GM18499 (cell line): ENCODE data around the gene ARHGAP45.

Experiments used
- ATAC-seq: cut with Tn5 transposase; IDR thresholded peaks from one replicate; pipeline ENCODE4 v1.9.1; 2021; ENCODE audit warnings: moderate number of reproducible peaks; ENCODE audit not compliant: insufficient read depth, unreplicated experiment

The ARHGAP45 gene

GRCh38 chr19:1082928-1083816 is 16.2 kb downstream of the ARHGAP45 start:
- ATAC-seq: no peak

DNA sequence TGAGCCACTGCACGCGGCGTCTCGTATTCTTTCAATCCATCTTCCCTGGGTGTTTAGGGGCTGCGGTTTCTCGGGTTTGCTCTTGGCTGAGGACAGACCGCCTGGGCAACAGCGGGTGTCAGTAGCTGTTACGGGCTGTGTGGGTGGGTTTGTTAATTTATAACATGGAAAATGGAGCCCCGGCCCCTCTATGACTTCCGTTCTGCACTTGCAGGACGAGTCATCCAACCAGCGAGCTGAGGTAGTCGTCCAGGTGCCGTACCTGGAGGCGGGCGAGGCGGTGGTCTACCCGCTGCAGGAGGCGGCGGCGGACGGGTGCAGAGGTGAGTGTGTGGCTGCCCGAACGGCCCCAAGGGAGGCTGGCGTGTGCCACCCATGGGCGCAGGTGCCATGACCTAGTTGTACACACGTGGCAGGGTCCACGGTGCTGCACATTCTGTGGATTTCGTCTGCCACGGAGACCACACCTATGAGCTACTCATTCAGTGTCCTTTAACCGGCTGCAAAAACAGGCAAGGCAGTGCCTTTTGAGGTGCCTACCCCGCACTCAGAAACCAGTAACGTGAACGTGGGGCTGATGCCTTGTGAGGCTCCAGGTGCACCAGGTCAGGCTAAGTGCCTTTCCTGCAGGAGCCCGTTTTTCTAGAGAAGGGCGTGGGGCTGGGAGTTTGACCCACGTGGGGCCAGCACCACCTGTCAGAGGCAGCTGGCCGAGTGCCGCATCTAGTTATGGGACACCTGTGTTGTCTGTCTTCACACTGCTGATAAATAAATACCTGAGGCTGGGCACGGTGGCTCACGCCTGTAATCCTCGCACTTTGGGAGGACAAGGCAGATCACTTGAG is 17.3 kb downstream of the ARHGAP45 start:
- no peak for ATAC-seq

DNA sequence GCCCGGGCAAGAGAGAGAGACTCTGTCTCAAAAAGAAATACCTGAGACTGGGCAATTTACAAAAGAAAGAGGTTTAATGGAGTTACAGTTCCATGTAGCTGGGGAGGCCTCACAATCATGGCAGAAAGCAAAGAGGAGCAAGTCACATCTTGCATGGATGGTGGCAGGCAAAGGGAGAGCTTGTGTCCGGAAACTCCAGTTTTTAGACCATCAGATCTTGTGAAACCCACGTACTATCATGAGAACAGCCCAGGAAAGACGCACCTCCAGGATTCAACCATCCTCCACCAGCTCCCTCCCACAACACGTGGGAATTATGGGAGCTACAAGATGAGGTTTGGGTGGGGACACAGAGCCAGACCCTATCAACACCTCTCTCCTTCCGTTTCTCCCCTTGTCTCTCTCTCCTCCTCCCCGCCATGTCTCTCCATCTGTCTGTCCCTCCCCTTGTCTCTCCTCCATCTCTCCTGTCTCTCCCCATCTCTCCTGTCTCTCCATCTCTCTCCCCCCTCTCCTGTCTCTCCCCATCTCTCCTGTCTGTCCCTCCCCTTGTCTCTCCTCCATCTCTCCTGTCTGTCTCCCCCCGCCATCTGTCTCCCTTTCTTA is 18.2 kb downstream of the ARHGAP45 start:
- ATAC-seq: no peak

- no peak for ATAC-seq
Measured at GRCh38 chr19:1085676-1086442, 18.9 kb downstream of the ARHGAP45 start.

- ATAC-seq: no peak
Measured at GRCh38 chr19:1086613-1087012, 19.6 kb downstream of the ARHGAP45 start.

DNA sequence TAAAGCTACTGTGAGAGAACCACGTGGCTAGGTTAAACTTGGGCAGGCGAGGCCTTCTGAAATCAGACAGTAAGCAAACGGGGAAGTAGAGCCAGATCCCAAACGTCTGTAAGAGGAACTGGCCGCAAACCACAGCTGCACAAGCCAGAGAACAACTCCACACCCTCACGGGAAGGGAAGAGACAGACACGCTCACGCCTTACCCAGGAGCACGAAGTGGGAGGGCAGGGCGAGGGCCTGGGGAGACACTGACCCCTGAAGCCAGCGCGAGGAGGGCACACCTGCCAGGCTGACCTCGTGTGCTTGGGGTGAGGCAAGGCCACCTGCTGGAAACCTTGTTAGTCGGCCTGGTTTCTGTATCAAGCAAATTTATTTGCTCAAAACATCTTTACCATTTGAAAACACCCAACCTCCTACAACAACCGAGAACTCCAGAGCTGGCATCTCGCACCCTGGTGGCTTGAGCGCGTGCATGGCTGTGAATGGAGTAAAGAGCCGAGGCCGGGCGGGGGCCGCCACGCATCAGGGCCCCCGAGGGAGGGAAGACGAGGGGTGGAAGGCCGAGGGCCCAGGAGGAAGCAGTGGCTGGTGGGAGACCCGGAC is 20.9 kb downstream of the ARHGAP45 start:
- no peak for ATAC-seq

GRCh38 chr19:1088416-1089010 is 21.5 kb downstream of the ARHGAP45 start:
- ATAC-seq: no peak

- no peak for ATAC-seq
Measured at GRCh38 chr19:1089126-1089771, 22.3 kb downstream of the ARHGAP45 start.

DNA sequence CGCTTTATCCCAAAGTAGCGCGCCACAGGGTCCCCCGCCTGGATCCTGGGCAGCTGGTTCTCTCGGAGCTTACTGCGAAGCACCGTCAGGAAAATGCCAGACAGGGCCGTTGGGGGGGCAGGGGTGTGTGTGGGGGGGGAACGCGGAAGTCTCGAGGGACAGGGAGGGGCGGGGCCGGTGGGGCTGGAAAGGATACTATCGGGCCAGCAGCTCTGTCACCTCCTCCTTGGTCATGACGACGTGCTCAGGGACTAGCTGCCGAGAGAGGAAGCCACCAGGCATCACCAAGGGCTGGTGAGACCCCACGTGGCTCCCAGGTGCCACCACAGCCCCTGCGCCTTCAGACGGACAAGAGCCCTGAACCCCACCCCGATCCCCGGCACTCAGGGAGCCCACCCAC is 22.9 kb downstream of the ARHGAP45 start:
- no peak for ATAC-seq

GRCh38 chr19:1090731-1091543 is 24.0 kb downstream of the ARHGAP45 start:
- ATAC-seq: no peak

- ATAC-seq: no peak
Measured at GRCh38 chr19:1091544-1092175, 24.7 kb downstream of the ARHGAP45 start.

DNA sequence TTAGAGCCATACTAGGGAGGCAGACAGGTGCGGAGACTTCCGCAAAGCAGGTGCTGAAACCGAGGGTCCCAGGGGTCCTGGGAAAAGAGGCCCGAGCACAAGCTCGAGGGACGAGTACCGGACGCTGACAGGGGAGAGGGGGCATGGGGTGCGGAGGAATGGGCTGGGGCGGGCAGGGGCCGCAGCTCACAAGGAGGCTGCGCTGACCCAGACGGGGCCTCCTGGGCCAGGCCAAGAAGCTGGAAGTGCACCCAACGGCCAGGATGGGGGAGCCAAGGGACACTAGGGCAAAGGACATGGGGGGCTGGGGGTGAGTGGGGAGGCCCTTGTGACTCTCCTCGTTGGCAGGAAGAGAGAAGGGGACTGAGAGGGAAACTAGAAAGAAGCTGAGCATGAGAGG is 26.4 kb downstream of the ARHGAP45 start:
- ATAC-seq: no peak

DNA sequence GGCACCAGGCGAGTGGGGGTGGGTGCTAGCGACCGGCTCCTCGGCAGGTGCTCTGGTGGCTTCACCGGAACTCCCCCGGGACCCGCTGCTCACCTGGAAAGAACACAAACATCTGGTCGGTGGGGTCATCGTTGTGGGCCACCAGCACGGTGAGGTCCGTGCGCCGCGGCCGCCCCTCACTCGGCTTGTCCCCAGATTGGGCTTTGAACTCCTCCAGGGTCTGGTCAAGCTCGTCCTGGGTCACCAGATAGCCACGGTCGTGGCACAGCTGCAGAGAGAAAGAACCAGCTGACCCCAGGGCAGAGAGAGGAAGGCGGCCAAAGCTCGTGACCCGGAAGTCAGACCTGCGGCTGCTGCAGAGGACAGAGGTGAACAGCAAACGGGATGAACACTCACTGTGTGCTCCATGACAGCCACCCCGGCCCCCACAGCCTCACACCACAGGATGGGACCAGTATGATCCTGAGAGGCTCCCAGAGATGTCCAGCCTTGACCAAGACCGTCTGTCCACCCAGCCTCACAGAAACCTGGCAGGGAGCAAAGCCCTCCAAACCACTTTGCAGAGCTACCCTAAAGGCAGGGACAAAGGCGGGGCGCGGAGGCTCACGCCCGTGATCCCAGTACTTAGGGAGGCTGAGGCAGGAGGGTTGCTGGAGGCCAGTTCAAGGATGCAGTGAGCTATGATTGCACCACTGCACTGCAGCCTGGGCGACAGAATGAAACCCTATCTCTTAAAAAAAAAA is 27.0 kb downstream of the ARHGAP45 start:
- no peak for ATAC-seq

DNA sequence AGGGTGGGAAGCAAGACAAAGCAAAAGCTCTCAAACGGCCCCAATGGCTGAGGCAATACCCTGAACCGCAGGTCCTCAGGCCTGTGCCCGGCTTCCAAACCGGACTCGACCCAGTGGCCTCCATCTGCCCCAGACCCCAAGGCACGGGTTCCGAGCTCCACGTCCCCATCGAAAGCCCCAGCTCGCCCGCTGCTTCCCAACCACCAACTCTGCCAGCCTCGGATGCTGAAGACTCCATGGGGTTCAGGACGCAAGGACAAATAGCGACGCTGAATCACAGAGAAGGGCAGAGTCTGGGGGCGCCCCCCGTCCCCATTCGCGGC is 27.6 kb downstream of the ARHGAP45 start:
- no peak for ATAC-seq

- ATAC-seq: peak; percentile 63
Measured at GRCh38 chr19:1094978-1095701, 28.2 kb downstream of the ARHGAP45 start, which contains the start of gene POLR2E. Gene POLR2E, minus strand, starts transcription at chr19:1095375. Its CDS starts 60 bp downstream, at chr19:1095315.

GRCh38 chr19:1097810-1098176 is 30.8 kb downstream of the ARHGAP45 start:
- no peak for ATAC-seq
